ENCODE data around the gene TMEM51. TPM values are rescaled to one million over a fixed set of nuclear protein-coding genes. Genes with fewer than 3 reads are reported as not detected.

TMEM51 gene
- polyA plus RNA-seq, 1 donor (not counting 4 experiments of a cell fraction or from before 2014, with no cell fraction given) = 12.9 TPM

DNA sequence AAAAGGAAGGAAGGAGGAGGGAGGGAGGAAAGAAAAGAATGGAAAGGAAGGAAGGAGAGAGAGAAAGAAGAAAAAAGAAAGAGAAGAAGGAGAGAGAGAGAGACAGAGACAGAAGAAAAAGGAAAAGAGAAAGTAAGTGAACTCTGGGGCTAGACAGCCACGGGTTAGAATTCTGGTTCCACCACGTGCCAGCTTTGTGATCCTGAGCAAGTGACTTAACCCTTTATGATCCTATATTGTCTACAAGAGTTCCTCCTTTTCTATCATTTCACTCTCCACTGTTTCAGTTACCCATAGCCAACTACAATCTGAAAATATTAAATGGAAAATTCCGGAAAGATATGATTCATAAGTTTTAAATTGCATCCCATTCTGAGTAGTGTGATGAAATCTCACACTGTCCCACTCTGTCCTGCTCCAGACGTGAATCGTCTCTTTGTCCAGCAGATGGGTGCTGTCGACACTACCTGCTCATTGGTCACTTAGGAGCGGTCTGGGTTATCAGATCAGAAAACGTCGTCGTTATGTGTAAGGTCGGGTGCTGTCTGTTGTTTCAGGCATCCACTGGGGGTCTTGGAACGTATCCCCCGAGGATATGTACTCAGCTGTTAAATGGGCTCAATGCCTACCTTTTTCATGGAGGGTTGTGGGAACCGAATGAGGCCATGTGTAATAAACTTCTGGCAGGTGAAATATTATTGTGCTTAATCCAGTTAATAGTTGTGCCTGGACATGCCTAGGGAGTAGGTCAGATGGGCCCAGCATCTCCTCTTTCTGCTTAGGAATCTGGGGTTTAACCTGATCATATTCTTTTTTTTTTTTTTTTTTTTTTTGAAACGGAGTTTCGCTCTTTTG, 19.1 kb downstream of the TMEM51 start:
- no peak overlapping the region for H2AFZ ChIP-seq (ENCODE audit: control insufficient read depth, low read length)
- no peaks in the 10 kb centered on the region for H3K27me3 ChIP-seq (ENCODE audit: control insufficient read depth, extremely low read depth, insufficient read depth, low read length)
- no peak for DNase-seq (ENCODE audit: low read depth, low spot score)
- dilution Hi-C loops (cut with MboI; ENCODE audit: extremely low pct_ligation_motif_present, low sequenced_read_pairs) = no loop called here
- peak; percentile 88 for FAIRE-seq
- peaks cover 46% of the 10 kb centered on the region for H3K4me1 ChIP-seq (ENCODE audit: control insufficient read depth, extremely low read depth, insufficient read depth, low read length)
- peak overlapping the region; percentile 70 for H3K4me2 ChIP-seq (ENCODE audit: control insufficient read depth, extremely low read depth, insufficient read depth, low read depth, low read length)
- no peaks in the 10 kb centered on the region for H3K9me1 ChIP-seq (ENCODE audit: control insufficient read depth, extremely low read depth, insufficient read depth, low read length)
- peak overlapping the region; percentile 93 for H3K27ac ChIP-seq (ENCODE audit: control insufficient read depth, insufficient read depth, low read length)
- no peaks in the 10 kb centered on the region for H4K20me1 ChIP-seq (ENCODE audit: control insufficient read depth, extremely low read depth, insufficient read depth, low read length)
- H3K9me3 ChIP-seq (ENCODE audit: control insufficient read depth, low read depth, low read length) = no peaks in the 10 kb centered on the region
- H3K9ac ChIP-seq (ENCODE audit: control insufficient read depth, extremely low read depth, insufficient read depth, low read length) = peak overlapping the region; percentile 76
- TF ChIP-seq CTCF (optimal IDR thresholded peaks at IDR 0.05 in 1 of 3, IDR thresholded peaks at IDR 0.05 in 1 of 3, conservative IDR thresholded peaks at IDR 0.05 in 1 of 3; ENCODE audit: extremely low read depth in 1 of 3, insufficient read depth in 2 of 3, low read length in 3 of 3) (no peak), EZH2 (IDR thresholded peaks at IDR 0.05; ENCODE audit: low read length) (no peak)
- peak overlapping the region in 2 of 3 experiments; percentile 1 to 41 for H3K4me3 ChIP-seq (ENCODE audit: control insufficient read depth in 2 of 3, extremely low read depth in 1 of 3, insufficient read depth in 2 of 3, low read depth in 1 of 3, low read length in 3 of 3)
- no peaks in the 10 kb centered on the region for H3K36me3 ChIP-seq (ENCODE audit: control insufficient read depth in 2 of 2, extremely low read depth in 1 of 2, insufficient read depth in 2 of 2, low read length in 2 of 2)
- H3K79me2 ChIP-seq (ENCODE audit: control insufficient read depth, insufficient read depth, low read length) = peaks cover 34% of the 10 kb centered on the region

DNA sequence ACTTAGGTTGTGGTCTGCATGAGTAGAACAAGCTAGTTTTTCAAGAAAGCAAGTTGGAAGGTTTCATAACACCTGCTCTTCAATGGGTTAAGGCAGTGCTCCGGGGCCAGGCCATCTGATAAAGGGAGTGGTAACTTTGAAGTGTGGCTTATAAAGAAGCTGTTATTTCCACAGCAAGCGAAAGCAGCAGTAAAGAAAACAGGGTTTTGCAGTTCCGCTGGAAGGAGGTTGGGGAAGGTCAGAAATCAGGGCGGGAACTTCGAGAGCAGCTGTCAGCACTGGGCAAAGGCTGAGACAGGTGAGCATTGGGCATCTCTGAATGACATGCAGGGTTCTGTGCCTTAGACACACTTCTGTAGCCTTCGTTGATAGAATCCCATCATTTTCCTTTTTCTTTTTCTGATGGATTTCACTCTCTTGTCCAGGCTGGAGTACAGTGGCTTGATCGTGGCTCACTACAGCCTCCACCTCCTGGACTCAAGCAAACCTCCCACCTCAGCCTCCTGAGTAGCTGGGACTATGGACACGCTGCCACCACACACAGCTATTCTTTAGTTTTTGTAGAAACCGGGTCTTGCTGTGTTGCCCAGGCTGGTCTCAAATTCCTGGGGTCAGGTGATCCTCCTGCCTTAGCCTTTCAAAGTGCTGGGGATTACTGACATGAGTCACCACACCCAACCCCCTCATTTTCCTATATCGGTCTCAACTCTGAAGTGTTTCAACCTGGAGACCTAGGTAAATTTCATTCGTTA, 20.5 kb downstream of the TMEM51 start:
- peaks cover 38% of the 10 kb centered on the region for H3K79me2 ChIP-seq (ENCODE audit: control insufficient read depth, insufficient read depth, low read length)
- H3K9me3 ChIP-seq (ENCODE audit: control insufficient read depth, low read depth, low read length) = no peaks in the 10 kb centered on the region
- DNase-seq (ENCODE audit: low read depth, low spot score) = no peak
- TF ChIP-seq EZH2 (IDR thresholded peaks at IDR 0.05; ENCODE audit: low read length) = no peak
- no peak for TF ChIP-seq CTCF (optimal IDR thresholded peaks at IDR 0.05 in 1 of 3, IDR thresholded peaks at IDR 0.05 in 1 of 3, conservative IDR thresholded peaks at IDR 0.05 in 1 of 3; ENCODE audit: extremely low read depth in 1 of 3, insufficient read depth in 2 of 3, low read length in 3 of 3)
- H3K27me3 ChIP-seq (ENCODE audit: control insufficient read depth, extremely low read depth, insufficient read depth, low read length) = no peaks in the 10 kb centered on the region
- peak; percentile 48 for FAIRE-seq
- peaks cover 42% of the 10 kb centered on the region for H3K4me1 ChIP-seq (ENCODE audit: control insufficient read depth, extremely low read depth, insufficient read depth, low read length)
- dilution Hi-C loops (cut with MboI; ENCODE audit: extremely low pct_ligation_motif_present, low sequenced_read_pairs) = no loop called here
- H3K27ac ChIP-seq (ENCODE audit: control insufficient read depth, insufficient read depth, low read length) = peak overlapping the region; percentile 93
- H3K36me3 ChIP-seq (ENCODE audit: control insufficient read depth in 2 of 2, extremely low read depth in 1 of 2, insufficient read depth in 2 of 2, low read length in 2 of 2) = no peaks in the 10 kb centered on the region
- no peak overlapping the region for H3K4me3 ChIP-seq (ENCODE audit: control insufficient read depth in 2 of 3, extremely low read depth in 1 of 3, insufficient read depth in 2 of 3, low read depth in 1 of 3, low read length in 3 of 3)
- no peaks in the 10 kb centered on the region for H4K20me1 ChIP-seq (ENCODE audit: control insufficient read depth, extremely low read depth, insufficient read depth, low read length)
- H2AFZ ChIP-seq (ENCODE audit: control insufficient read depth, low read length) = no peak overlapping the region
- H3K4me2 ChIP-seq (ENCODE audit: control insufficient read depth, extremely low read depth, insufficient read depth, low read depth, low read length) = peak overlapping the region; percentile 70
- H3K9ac ChIP-seq (ENCODE audit: control insufficient read depth, extremely low read depth, insufficient read depth, low read length) = peak overlapping the region; percentile 76
- peaks cover 2% of the 10 kb centered on the region for H3K9me1 ChIP-seq (ENCODE audit: control insufficient read depth, extremely low read depth, insufficient read depth, low read length)

Measured in keratinocyte (primary cell).